ENCODE data around the gene C6orf136. TPM values are rescaled to one million over a fixed set of nuclear protein-coding genes. Genes with fewer than 3 reads are reported as not detected.
"Not testable (repeated sequence)": the region's sequence is repeated elsewhere in the genome, so short reads cannot be mapped to it uniquely, and the experiment has no call there.

The C6orf136 gene
- total RNA-seq, 1 donor from 2014 or later, result 7.5 TPM

DNA sequence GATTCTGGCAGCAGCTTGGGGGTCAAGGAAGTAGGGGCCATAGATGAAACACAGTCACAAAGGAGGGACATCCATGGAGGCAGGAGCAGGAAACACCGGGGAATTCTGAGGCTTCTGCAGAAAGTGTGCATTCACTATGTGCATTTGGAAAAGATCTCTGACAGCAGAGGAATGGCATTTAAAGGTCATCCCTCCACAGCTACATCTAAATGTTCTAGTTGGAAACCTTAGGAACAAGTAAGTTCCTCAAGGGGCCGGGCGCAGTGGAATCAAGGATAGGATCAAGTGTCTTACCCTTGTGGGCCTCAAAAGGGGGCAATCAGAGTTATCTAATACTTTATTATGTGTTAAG is 8.8 kb downstream of the C6orf136 start:
- DNase-seq (ENCODE audit: low read depth), result no peak

DNA sequence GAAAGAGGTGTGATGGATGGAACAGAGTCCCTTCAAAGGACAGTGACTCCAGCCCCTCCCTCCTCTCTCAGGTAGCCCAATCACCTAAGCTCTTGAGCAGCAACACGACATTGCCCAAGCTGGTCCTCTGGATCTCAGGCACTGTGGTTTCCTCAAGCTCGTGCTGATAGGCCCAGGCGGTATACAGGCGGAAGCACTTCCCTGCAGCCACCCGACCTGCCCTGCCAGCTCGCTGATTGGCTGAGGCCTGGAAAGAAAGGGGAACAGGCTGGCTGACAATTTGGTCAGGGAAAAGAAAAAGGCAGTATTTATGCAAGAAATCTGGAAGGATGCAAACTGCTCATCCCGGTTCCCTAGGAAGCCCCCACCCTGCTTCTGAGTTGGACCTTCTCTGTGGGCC is 9.6 kb downstream of the C6orf136 start:
- no peak for DNase-seq (ENCODE audit: low read depth)

DNA sequence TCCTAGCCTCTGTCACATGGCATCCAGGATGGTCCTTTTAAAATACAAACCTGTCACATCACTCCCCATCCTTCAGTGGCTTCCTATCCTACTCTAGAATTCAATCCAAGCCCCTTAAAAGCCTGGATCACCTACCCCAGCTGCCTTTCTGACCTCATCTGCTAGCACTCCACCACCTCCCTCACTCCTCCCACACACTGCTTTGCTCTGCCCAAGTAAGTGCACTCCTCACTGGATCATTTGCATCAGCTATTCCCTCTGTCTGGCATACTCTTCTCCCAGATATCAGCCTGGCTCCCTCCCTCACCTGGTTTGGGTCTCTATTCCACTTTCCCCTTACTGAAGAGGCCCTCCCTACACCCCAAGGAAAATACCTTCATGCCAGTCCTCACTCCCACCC is 10.5 kb downstream of the C6orf136 start:
- no peak for DNase-seq (ENCODE audit: low read depth)

DNA sequence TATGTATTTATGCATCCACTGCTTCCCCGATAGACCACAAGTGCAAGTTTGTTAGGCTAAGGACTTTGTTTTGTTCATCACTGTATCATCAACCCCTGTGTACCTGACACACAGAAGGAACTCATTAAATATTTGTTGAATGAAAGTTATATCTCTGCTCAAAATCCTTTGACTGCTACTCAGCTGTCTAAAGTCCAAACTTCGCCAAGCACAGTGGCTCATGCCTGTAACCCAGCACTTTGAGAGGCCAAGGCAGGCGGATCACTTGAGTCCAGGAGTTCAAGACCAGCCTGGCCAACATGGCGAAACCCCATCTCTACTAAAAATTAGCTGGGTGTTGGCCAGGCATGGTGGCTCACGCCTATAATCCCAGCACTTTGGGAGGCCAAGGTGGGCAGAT is 11.0 kb downstream of the C6orf136 start:
- DNase-seq (ENCODE audit: low read depth), result not testable (repeated sequence)

DNA sequence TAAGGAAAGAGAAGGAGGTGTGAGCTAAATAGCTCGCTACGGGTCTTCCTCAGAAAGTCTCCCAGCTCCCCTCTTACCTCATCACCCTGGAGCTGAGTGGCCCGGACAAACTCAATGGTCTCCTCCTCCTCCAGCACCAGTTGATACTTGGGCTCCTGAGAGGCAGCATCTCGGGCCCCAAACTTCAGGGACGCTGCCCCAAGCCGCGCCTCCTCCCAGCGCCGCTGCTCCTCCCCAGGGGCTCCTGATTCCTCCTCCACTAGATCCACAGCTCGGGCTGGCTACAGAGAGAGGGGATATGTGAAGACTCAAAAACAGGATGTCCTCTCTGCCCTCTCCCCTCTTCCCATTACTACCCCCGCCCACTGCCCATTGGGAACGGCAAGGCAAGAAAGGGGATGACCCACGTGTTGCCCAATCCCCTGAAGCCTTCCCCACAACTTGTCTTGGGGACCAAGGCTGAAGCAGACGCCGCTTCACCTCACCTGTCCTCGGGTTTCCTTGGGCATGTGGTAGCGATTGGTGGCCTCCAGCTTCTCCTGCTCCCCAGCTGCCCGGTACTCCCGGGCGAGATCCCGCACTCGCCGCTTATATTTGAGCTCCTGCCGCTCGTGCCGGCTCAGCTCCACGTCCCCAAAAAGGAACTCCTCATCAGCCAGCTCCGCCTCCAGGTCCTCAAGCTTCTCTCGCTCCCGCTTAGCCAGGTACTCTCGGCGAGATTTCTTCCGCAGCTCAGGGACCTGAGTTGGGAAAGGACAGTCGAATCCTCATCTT is 18.2 kb downstream of the C6orf136 start:
- DNase-seq (ENCODE audit: low read depth), result no peak

DNA sequence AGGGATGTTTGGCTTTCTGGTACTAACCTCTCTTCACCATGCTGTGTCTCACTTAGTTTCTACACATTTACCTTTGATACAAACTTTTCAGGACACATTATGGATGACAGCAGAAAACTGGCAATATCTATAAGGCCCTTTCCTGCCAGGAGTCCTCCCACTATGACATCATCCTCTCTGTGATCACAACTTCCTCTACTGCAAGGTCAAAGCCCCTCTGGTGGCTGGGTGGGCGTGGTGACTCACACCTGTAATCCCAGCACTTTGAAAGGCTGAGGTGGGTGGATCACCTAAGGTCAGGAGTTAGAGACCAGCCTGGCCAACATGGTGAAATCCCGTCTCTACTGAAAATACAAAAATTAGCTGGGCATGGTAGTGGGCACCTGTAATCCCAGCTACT is 19.4 kb downstream of the C6orf136 start:
- not testable (repeated sequence) for DNase-seq (ENCODE audit: low read depth)

DNA sequence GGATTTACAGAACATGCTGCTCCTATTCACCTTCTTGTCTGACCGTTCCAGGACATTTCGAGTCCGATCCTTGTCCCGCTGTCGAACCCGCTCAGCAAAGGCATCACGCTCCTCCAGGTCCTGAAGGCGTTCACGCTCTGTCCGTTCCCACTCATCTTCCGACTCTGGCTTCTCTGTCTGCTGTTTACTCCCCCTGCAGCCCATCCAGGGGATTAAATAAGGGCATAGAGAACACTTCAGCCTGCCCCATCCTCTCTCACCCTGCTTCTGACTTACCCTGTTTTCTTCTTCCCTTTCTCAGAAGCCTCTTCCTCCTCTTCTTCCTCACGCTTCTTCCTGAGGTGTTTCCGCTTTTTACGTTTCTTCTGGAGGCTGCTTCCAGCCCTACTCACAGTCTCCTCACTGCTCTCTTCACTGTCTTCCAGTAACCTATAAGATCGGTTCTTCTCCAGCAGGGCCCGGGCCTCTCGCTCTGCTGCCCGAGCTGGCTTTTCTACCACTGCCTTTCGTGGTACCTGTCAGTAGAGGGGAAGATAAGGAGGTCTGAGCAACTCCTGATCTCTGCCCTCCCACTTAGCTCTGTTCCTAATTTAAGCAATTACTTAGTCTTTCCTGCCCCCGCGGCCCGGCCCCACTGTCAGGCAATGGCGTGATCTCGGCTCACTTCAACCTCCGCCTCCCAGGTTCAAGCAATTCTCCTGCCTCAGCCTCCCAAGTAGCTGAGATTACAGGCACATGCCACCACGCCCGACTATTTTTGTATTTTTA is 24.0 kb downstream of the C6orf136 start:
- DNase-seq (ENCODE audit: low read depth), result no peak

DNA sequence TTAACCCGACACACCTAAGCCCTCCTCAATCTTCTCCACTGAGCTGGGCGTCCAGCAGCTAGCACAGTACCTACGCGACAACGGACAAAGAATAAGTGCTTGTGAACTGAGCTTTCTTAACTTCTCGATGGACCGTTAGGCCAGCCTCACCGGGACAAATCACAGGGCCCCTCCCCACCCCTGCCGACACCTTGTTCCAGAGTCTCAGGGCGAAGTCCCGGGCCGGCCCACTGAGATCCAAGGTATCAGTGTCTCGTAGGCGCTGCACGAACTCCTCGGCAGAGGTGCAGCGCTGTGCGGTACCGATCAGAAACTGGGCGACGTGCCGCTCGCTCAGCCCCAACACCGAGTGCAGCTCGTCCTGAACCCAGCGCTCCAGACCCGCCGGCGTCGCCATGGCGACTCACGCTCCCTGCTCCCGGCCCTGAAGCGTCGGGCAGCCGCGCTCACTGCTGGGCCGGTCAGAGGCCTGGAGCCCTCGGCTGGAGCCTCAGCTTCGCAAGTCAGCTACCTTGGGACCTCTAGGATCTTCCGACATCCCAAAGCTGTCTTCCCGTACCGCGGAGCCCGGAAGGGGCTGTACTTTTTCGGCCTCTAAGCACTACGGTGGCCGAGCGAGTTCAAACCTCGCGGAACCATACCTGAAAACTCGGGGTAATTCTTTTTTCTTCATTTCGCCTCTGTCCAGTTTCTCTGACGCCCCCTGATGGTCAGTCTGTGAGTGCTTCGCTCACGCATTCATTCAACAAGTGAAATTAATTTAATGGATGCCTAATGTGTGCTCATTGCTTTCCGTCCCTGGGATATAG is 25.7 kb downstream of the C6orf136 start, which contains the start of gene DHX16:
TSS of gene DHX16 (minus strand) at position 562 of the 809 bp plus-strand sequence. CDS start at position 397, 165 bp downstream.
- DNase-seq (ENCODE audit: low read depth), result peak; percentile 99

DNA sequence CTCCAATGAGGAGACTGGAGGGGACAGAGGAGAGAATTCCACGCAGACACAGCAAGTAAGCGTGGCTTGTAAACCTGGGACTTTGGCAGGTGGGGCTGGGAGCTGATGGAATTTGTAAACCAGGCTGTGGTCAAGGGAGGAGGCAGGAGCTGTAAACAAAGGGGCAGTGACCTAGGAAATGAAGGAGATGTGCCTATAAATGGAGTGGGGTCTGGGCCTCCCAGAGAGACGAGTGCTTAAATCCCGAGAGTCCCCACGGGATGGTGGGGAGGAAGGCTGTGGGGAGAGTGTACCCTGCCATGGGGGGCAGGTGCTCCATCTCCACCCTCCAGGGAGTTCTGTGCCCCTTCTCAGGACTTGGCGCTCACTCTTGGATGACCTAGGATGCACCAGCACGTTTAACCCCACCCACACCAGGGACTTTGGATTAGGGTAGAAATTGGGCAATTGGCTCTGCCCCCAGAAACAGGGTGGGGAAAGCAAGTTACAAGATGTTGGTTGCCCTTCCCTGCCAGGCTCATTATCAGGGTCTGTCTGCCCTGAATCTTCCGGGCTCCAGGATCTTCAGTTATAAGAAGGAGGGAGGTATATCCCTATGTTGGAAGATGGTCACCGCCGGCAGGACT is 29.8 kb downstream of the C6orf136 start:
- DNase-seq (ENCODE audit: low read depth), result no peak

DNA sequence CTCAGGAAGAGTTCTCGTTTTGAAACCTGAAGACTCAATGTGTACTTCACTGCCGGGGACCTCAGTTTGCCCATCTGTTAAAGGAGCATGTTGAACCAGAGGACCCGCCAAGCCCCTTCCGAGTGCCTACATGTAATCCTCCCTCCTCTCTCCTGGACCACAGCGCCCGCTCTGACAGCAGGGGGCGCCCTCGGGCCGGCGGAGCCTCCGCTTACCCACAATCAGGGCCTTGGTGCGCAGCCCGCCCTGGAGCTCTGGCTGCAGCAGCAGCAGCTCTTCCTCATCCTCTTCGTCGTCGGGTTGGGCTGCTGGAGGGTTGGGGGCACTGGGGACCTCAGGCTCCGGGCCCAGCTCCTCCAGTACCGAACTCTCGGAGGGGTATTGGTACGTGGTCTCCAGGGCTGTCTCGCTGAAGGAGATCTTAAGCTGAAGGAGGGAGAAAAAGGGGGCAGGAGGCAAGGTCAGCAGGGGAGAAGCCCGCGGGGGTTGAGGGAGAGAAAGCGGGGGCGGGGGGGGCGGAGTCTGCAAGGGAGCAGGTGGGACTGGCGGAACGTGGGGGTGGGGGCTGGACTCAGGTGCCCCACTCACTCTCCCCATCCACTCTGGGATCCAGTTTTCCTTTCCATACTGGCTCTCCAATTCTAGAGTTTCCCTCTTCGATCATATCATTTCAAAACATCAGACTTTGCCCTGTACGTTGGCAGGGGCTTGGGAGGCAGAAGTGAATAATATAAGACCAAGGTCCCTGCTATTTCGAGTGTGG is 32.2 kb downstream of the C6orf136 start:
- peak; percentile 73 for DNase-seq (ENCODE audit: low read depth)

DNA sequence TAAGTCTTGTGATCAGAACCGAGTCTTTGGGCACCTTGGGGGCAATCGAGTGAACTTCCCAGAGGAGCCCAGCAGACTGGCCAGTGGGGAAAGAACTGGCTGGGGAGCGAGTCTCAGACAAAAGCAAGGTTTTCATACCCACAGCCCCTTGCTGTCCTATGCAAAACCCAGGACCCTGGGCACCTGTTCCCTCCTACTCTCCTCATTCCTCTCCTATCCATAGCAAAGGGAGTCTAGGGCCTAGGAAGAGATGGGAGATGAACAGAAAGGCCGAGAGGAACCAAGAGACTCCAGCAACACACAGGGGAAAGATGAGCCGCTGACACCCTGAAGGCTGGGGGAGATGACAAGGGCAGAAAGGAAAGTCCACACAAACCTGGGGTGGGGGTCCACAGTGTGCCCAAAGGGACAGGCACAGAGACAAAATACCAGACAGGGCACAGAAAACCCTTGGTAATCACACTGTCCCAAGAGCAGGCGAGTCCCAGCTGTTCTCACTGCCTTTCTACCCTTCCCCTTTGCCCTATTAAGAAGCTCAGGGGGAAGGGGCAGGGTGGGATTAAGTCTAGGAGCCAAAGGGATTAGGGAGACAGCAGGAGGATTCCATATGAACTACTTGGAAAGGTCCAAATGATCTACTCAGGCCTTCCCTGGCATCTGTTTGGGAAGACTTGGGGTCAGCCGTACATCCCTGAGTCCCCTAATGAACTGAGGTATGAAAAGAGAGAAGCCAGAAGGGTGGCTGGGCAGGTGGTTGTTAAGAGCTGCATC is 33.0 kb downstream of the C6orf136 start:
- no peak for DNase-seq (ENCODE audit: low read depth)

DNA sequence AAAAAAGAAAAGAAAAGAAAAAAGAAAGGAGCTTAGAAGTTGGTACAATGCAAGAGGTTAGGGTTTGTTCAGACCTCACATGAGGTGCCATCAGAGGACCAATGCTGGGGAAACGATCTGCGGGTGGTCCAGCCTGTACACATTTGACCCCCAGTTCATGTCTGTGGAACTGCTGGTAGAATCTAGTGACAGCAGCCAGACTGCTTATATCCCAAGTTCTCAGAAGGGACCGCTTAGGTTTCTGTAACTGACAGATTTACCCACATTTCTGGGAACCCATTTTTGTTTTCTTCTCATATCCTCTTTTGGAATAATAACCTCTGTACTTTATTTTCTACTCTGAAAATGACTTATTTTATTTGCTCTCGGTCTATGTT is 34.8 kb downstream of the C6orf136 start:
- DNase-seq (ENCODE audit: low read depth), result no peak

DNA sequence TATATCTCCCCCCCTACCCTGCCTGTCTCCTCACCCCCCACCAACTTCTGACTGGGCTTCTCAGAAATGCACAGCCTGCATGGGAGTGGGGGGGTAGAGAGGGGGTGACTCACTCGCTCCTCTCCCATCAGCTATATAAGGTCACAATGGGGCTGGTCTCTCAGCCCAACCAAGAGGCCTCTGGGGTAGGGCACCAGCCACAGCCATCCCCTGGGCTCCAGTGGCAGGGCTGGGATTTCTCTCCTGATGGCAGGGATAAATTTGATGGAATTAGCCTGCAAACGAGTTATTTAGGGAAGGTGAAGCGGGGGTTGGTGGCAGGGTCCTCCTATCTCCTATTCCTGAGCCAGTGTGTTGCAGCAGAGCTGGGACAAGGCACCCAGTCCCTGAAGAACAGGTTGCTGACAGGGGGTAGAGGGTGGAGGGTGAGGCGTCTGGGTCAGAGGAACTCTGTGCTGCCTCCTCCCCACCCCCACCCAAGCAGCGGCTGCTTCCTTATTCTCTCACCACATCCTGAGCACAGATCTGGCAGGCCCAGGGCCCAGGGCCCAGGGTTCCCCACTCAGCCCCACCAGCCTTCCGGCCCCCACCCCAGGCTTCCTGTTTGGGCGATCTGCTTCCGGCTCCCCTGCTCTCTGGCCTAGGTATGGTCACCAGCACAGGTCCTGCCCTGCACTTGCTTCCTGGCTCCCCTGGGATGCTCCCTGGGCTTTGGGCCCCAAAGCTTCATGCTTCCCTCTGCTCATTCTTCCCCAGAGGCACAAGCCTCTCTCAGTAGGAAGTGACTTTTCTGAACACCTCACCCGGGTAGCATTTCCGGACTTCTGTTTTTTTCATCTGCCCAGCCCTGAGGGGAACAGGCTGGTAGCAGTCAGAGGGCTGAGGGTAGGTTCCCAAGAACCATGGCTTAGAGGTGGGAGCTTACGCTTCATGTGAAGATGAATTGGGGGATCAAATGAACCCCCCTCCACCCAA is 35.5 kb downstream of the C6orf136 start:
- peak; percentile 85 for DNase-seq (ENCODE audit: low read depth)

DNA sequence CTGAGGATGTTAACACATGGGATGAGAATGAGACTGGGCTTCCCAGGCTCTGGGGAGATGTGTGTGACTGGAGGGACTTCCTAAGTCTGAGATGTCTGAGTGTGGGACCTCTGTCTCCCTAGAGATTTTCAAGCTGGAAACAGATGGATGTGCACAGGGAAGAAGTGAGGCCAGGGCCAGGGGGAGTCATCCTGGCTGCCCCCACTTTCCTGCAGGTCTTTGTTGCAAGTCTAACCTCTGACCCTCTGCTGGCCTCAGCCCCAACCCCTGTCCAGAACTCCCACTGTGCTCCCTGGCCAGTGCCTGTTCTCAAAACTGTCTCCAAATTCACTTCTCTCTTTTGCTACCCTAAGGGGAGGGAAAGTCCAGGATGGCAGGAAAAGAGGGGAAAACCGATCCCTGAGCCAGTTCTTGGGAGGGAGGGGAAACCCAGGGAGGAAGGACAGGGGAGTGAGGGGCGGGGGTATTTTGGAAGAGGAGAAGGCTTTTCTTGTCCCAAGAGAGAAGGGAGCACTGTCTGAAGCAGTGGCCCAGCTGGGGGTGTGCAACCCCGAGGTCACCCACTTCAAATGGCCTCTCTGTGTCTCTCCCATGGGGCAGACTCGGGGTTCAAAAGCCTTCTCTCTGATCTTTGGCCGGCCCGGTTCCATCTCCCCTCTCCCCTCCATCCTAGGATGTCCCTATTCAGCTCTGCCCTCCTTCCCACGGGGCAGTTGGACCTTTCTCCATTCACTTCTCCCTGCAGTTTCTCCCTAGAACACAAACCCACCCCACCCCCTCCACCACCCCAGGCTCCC is 36.4 kb downstream of the C6orf136 start:
- no peak for DNase-seq (ENCODE audit: low read depth)

DNA sequence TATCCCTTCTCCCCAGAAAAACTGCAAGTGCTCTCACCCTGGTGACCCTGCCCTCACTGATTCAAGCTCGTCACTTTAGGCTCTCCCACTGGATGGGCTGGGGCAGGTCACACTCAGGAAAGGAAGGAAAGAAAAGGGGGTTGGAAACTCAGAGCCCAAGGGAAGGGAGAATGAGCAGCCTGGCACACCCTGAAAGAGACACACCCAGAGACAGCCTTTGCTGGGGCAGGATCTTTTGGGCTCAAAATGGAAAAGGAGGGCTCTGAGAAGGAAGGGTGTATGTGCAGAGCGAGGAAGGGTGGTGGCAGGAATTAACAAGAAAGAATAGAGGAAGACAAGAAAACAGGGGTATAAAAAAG is 37.0 kb downstream of the C6orf136 start:
- no peak for DNase-seq (ENCODE audit: low read depth)

DNA sequence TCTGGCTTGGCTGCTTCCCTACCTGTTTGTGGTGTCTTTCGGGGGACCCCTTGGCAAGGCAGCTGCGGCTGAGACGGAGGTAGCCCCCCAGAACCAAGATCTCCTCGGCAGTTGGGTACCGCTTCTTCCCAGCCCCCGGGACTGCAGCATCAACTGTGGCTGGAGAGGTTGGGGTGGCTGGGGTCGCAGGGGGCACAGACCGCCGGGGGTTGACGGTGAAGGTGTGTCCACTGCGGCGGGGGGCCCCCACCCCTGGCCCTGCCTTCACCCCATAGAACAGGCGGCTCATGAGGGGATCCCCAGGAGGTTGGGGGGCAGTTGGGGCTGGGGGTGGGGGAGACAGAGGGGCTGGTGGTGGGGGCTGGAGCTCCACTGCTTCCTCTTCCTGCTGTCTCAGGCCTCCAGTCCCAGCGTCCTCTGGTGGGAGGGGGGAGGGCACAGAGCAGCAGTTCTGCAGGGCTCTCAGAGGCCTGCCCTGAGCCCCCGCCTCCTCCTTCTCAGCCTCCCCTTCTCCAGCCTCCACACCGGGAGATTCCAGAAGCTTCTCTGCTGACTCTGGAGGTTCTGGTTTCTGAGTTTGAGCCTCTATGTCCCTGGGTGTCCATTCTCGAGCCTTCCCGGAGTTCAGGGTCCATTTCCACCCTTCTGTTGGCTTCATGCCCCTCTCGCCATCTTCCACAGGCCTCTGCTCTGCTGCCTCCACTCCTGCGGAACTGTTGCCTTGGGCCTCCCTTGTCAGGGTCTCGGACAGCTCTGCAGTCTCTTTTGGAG is 37.6 kb downstream of the C6orf136 start:
- DNase-seq (ENCODE audit: low read depth), result peak; percentile 34

Data from myocyte (in vitro differentiated cells).